Ovary (tissue), 9 donors: ENCODE measurements around the gene ANTXRL. TPM values are rescaled to one million over a fixed set of nuclear protein-coding genes. Genes with fewer than 3 reads are reported as not detected.

ENCODE experiments used
- DNase-seq, 5 donors: peaks; one replicate each; pipeline ENCODE4 v3.0.0-alpha.2; 2019 to 2020
- H3K27ac ChIP-seq, 2 donors: fragments of 200-600 bp; one replicate each; pipeline versions ENCODE4 v1.5.1 to v1.8.0; 2019 to 2022
- H3K27me3 ChIP-seq: fragments of 200-600 bp; one replicate; pipeline ENCODE4 v1.8.0; 2022
- H3K36me3 ChIP-seq: fragments of 200-600 bp; sonication (generic); one replicate; pipeline ENCODE4 v1.5.1; 2019
- H3K4me1 ChIP-seq: one replicate; pipeline ENCODE4 v1.8.1; 2013; ENCODE audit warnings: mild to moderate bottlenecking, moderate library complexity; ENCODE audit not compliant: insufficient read depth
- H3K4me3 ChIP-seq: fragments of 200-600 bp; sonication (generic); one replicate; pipeline ENCODE4 v1.5.1; 2017
- H3K9me3 ChIP-seq, 2 donors: fragments of 200-600 bp in 1 of 2; sonication (generic) in 1 of 2; one replicate each; pipeline versions ENCODE4 v1.5.1 to v1.8.1; 2013 to 2019; ENCODE audit warnings: mild to moderate bottlenecking in 1 of 2, moderate library complexity in 1 of 2
- EP300 ChIP-seq: sonication (generic); formaldehyde crosslinking; IDR thresholded peaks from one replicate; pipeline ENCODE4 v1.6.1; 2017; ENCODE audit warnings: antibody characterized with exemption
- POLR2A ChIP-seq: fragments of 450-650 bp; IDR thresholded peaks from one replicate; pipeline ENCODE4 v1.6.1; 2017; ENCODE audit warnings: antibody characterized with exemption, mild to moderate bottlenecking, moderate library complexity
- WGBS, 3 donors: extraction: QIAGEN DNeasy Blood & Tissue Kit in 1 of 3; methylation state at CpG; one replicate each; pipeline versions ENCODE4 v1.1.5 to v1.1.7; 2013 to 2017; 5-methylcytosine and 5-hydroxymethylcytosine counted together
- intact Hi-C, 4 donors: fragments of 100-400 bp; cut with DNase I; formaldehyde crosslinking; loops; one replicate each; pipeline versions ENCODE4 v1.11.0 to v1.15.1; 2022 to 2023
- polyA plus RNA-seq, 2 donors: library from polyadenylated mRNA; stranded (reverse); fragments of 200-250 nt in 1 of 2; fragments of 350-450 nt in 1 of 2; fragmentation: Illumina TruSeq in 1 of 2; extraction: RNeasy Lipid Tissue Mini Kit (QIAGEN cat#74804) in 1 of 2; gene quantifications; one replicate each; pipeline ENCODE4 v1.2.3, GENCODE V29; 2013 to 2014
- total RNA-seq, 7 donors: library from RNA; depleted of rRNA in 2 of 7; stranded (reverse); fragments of >200 nt in 2 of 7; fragmentation: NEBNext Ultra II Directional in 3 of 7; extraction: Animal tissue kit (Norgen Biotek cat#: 25700) in 3 of 7; gene quantifications; one replicate each; pipeline versions ENCODE4 v1.1.0 to v1.2.4, GENCODE V29; 2016 to 2023
- TF ChIP-seq, protein P1 (sequence below), 3 donors: fragments of 450-650 bp in 2 of 3; fragments of 200-600 bp in 1 of 3; IDR thresholded peaks; one replicate each; pipeline versions ENCODE4 v1.5.1 to v1.8.0; 2016 to 2022; ENCODE audit warnings: antibody characterized with exemption in 3 of 3, mild to moderate bottlenecking in 1 of 3
- donor health status: DM: no; HTN: no; CAD: no; lungs with moderate emphysema.
- donor health status: DM: no; HTN: no; CAD: no.
- donor health status: Bipolar disorder and iron deficiency.
- donor health status: DM: yes; HTN: yes; CAD: no.
- donor health status: DM: no; HTN: no; CAD: no.
- donor health status: DM: yes; HTN: yes; CAD: no.

The ANTXRL gene
- total and polyA plus RNA-seq, 9 donors, result 0.51 TPM; not detected in 8

DNA sequence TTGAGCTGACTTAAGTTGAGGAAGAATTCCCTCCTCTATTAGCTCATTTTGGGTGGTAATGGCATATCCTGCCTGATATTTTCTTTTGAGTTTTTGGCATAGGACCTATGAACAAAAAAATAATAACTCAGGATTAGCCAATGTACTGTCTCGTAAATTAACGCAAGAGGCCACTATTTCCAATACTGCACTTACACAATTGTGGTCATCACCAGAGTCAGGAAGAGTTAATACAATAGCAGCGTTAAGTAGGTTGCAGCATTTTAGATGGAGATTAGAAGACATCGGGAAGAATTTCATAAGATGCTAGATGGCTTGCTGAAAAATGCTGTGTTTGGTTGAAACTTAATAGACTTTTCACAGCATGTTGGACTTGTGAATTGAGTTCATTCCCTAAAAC, 36.4 kb downstream of the ANTXRL start:
- no peaks in the 10 kb centered on the region for H3K9me3 ChIP-seq
- no peak for DNase-seq
- no peaks in the 10 kb centered on the region for H3K4me1 ChIP-seq
- intact Hi-C loops, result no loop called here
- TF ChIP-seq EP300, result no peak
- TF ChIP-seq, protein P1, sequence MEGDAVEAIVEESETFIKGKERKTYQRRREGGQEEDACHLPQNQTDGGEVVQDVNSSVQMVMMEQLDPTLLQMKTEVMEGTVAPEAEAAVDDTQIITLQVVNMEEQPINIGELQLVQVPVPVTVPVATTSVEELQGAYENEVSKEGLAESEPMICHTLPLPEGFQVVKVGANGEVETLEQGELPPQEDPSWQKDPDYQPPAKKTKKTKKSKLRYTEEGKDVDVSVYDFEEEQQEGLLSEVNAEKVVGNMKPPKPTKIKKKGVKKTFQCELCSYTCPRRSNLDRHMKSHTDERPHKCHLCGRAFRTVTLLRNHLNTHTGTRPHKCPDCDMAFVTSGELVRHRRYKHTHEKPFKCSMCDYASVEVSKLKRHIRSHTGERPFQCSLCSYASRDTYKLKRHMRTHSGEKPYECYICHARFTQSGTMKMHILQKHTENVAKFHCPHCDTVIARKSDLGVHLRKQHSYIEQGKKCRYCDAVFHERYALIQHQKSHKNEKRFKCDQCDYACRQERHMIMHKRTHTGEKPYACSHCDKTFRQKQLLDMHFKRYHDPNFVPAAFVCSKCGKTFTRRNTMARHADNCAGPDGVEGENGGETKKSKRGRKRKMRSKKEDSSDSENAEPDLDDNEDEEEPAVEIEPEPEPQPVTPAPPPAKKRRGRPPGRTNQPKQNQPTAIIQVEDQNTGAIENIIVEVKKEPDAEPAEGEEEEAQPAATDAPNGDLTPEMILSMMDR (IDR thresholded peaks at IDR 0.05), result no peak
- TF ChIP-seq POLR2A, result no peak
- H3K36me3 ChIP-seq, result no peaks in the 10 kb centered on the region
- H3K27ac ChIP-seq, result no peak overlapping the region
- no peaks in the 10 kb centered on the region for H3K27me3 ChIP-seq
- WGBS, 3 donors, result 86 to 90% (median 89%) methylated on average over 4 of the region's 4 CpGs
- no peak overlapping the region for H3K4me3 ChIP-seq

DNA sequence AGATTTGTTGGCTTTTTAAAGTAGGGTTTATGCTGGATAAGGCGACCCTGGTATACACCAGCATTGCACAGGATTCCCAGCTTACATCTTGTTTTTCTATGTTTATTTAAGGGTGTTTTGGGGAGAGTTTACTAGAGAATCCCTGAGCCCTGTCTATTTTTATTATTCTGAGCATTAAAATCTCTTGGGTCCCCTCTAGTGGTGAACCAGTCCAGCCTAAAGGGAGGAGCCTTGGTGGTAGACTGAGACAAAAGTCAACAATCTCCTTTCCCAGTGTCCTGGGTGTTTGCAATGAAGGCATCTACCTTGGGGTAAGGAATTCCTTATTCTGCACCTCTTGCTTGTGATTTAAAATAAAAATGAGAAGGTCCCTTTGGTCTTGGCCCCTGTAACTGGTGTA, 38.2 kb downstream of the ANTXRL start:
- Histone ChIP-seq H3K27me3 (no peaks in the 10 kb centered on the region), H3K36me3 (no peaks in the 10 kb centered on the region), H3K4me3 (no peak overlapping the region), H3K4me1 (no peaks in the 10 kb centered on the region), H3K9me3 (no peaks in the 10 kb centered on the region), H3K27ac (no peak overlapping the region)
- 90 to 100% (median 92%) methylated on average over 1 of the region's 1 CpG for WGBS, 3 donors
- DNase-seq, result no peak
- intact Hi-C loops, result no loop called here
- TF ChIP-seq, protein P1 (IDR thresholded peaks at IDR 0.05), result no peak
- TF ChIP-seq POLR2A, result no peak
- no peak for TF ChIP-seq EP300

DNA sequence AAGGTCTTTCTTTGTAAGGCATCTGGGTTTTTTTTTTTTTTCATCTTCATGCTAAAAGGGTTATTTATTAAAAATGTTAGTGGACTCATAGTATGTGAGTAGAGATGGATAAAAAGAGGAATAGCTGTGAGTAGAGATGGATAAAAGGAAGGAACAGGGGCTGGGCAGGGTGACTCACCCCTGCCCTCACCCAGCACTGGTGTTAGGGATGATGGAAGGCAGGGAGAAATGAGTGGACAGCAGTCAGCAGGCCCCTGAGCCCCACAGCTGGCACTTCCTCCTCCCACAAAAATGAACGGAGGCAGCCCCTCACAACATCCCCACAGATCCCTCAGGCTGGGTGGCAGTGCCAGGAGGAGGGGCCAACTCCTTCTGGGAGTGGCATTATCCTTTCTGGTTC, 39.3 kb downstream of the ANTXRL start:
- Histone ChIP-seq H3K4me1 (no peaks in the 10 kb centered on the region), H3K36me3 (no peaks in the 10 kb centered on the region), H3K27ac (no peak overlapping the region), H3K9me3 (no peaks in the 10 kb centered on the region), H3K4me3 (no peak overlapping the region), H3K27me3 (no peaks in the 10 kb centered on the region)
- TF ChIP-seq EP300 (no peak), POLR2A (no peak)
- TF ChIP-seq, protein P1 (IDR thresholded peaks at IDR 0.05), result no peak
- intact Hi-C loops, result no loop called here
- DNase-seq, result no peak
- 56 to 59% (median 57%) methylated on average over 1 of the region's 1 CpG for WGBS, 3 donors

DNA sequence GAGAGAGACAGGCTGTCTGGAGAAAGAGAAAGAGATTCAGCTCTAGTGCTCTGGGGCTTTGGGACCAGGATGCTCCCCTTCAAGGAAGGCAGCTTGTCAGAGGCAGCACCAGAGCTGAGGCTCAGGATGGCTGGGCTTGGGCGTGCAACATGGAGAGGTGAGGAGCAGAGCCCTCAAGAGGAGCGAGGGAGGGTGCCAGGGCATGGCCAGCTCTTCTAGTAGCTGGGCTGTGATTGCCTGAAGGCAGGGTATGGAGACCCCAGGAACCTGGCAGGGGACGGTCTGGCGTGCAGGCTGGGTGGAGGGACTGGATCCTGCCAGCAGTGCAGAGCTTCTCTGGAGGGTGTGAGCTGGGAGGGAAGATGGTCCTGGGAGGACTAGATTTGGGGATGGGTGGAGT, 40.2 kb downstream of the ANTXRL start:
- Histone ChIP-seq H3K27ac (no peak overlapping the region), H3K9me3 (no peaks in the 10 kb centered on the region), H3K36me3 (no peaks in the 10 kb centered on the region), H3K27me3 (no peaks in the 10 kb centered on the region), H3K4me3 (no peak overlapping the region), H3K4me1 (no peaks in the 10 kb centered on the region)
- no peak for DNase-seq
- 91 to 99% (median 97%) methylated on average over 4 of the region's 4 CpGs for WGBS, 3 donors
- TF ChIP-seq, protein P1 (IDR thresholded peaks at IDR 0.05), result no peak
- no peak for TF ChIP-seq EP300
- no peak for TF ChIP-seq POLR2A
- intact Hi-C loops, result no loop called here

DNA sequence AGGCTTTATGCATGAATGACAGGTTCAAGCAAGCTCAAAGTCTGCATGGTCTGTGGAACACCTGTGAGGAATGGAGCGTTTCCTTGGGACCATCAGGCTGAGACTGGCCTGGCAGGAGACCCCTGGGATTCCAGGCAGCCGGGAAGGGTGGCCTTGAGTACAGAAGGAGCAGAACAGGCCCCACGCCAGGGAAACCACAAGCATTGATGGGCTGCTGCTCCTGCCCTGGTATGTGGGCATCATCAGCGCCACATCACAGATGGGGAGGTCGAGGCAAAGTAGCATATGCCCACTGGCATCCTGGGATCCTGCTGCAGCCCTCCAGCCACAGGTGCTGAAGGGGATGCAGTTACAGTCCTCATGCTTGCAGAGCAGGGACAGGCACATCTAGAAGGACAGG, 40.9 kb downstream of the ANTXRL start:
- no peak for DNase-seq
- no peaks in the 10 kb centered on the region for H3K36me3 ChIP-seq
- no peaks in the 10 kb centered on the region for H3K9me3 ChIP-seq
- TF ChIP-seq, protein P1 (IDR thresholded peaks at IDR 0.05), result no peak
- TF ChIP-seq POLR2A (no peak), EP300 (no peak)
- no peaks in the 10 kb centered on the region for H3K4me1 ChIP-seq
- no peaks in the 10 kb centered on the region for H3K27me3 ChIP-seq
- intact Hi-C loops, result no loop called here
- WGBS, 3 donors, result 71 to 78% (median 72%) methylated on average over 5 of the region's 5 CpGs
- no peak overlapping the region for H3K4me3 ChIP-seq
- no peak overlapping the region for H3K27ac ChIP-seq
